Lower leg skin (tissue), 4 donors: ENCODE data around the gene GRB10. TPM values are rescaled to one million over a fixed set of nuclear protein-coding genes. Genes with fewer than 3 reads are reported as not detected.

Experiments
- DNase-seq, 2 donors: peaks; one replicate each; pipeline ENCODE4 v3.0.0-alpha.2; 2019; ENCODE audit warnings: low spot score in 2 of 2
- H3K4me3 ChIP-seq: fragments of 200-600 bp; sonication (generic); 2 replicates; pipeline ENCODE4 v1.5.1; 2017; ENCODE audit warnings: mild to moderate bottlenecking, low read depth; ENCODE audit not compliant: poor library complexity, severe bottlenecking
- POLR2A ChIP-seq, 2 donors: fragments of 450-650 bp; IDR thresholded peaks; one replicate each; pipeline ENCODE4 v1.6.1; 2016 to 2017; ENCODE audit warnings: antibody characterized with exemption in 2 of 2, mild to moderate bottlenecking in 1 of 2, moderate library complexity in 1 of 2
- WGBS, 2 donors: methylation state at CpG; one replicate each; pipeline ENCODE4 v1.1.5; 2018; 5-methylcytosine and 5-hydroxymethylcytosine counted together
- intact Hi-C: fragments of 100-400 bp; cut with DNase I; formaldehyde crosslinking; loops from one replicate; pipeline ENCODE4 v1.15.0; 2023; ENCODE audit warnings: low total_unique reads
- total RNA-seq, 4 donors: library from RNA; depleted of rRNA; stranded (reverse); fragments of >200 nt; gene quantifications; one replicate each; pipeline ENCODE4 v1.1.0, GENCODE V29; 2016
- TF ChIP-seq, protein P1 (sequence below), 3 donors: fragments of 450-650 bp; IDR thresholded peaks; one replicate each; pipeline ENCODE4 v1.5.1; 2016; ENCODE audit warnings: antibody characterized with exemption in 3 of 3, mild to moderate bottlenecking in 3 of 3, moderate library complexity in 2 of 3

GRB10 gene
- total RNA-seq, 4 donors from 2014 or later, result 6.6 to 25.7 (median 15.2) TPM

DNA sequence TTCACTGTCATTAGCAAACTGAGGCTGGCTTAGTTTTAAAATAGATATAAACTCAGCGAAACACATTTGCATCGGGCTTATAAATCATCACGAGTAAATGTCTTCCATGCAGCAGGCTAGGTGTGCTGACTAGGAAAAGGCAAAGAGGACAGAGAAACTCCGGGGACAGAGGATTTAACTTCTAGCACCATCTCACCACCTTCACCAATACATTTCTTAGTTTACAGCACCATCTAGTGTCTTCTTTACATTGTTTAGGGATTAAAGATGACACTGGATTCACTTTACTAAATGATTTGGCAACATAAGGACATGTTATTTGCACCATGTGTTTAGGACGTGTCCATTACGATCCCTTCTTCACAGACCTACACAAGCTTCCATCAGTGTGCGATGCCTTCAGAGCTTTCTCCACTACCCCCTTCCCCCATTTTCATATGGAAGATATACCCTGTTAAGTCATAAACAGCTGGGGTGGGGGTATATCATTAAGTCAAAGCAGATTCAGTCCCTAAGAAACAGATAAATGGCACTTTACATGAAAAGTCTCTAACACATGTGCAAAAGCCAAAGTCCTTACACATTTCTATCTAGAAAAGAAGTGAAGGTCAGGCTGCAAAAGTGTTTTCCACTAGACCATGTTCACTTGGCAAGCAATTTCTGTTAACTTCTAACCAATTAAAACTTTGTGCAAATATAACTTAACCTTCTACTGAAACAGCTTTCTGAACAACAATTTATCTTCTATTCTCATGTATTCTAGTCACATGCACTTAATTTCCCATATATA is 103.3 kb downstream of the GRB10 start:
- no peak overlapping the region for H3K4me3 ChIP-seq
- no peak for DNase-seq
- intact Hi-C loops, result no loop called here
- TF ChIP-seq, protein P1, sequence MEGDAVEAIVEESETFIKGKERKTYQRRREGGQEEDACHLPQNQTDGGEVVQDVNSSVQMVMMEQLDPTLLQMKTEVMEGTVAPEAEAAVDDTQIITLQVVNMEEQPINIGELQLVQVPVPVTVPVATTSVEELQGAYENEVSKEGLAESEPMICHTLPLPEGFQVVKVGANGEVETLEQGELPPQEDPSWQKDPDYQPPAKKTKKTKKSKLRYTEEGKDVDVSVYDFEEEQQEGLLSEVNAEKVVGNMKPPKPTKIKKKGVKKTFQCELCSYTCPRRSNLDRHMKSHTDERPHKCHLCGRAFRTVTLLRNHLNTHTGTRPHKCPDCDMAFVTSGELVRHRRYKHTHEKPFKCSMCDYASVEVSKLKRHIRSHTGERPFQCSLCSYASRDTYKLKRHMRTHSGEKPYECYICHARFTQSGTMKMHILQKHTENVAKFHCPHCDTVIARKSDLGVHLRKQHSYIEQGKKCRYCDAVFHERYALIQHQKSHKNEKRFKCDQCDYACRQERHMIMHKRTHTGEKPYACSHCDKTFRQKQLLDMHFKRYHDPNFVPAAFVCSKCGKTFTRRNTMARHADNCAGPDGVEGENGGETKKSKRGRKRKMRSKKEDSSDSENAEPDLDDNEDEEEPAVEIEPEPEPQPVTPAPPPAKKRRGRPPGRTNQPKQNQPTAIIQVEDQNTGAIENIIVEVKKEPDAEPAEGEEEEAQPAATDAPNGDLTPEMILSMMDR (IDR thresholded peaks at IDR 0.05), result no peak
- no peak for TF ChIP-seq POLR2A (IDR thresholded peaks at IDR 0.05)
- WGBS, 2 donors, result 33 to 38% methylated on average over 7 of the region's 7 CpGs

DNA sequence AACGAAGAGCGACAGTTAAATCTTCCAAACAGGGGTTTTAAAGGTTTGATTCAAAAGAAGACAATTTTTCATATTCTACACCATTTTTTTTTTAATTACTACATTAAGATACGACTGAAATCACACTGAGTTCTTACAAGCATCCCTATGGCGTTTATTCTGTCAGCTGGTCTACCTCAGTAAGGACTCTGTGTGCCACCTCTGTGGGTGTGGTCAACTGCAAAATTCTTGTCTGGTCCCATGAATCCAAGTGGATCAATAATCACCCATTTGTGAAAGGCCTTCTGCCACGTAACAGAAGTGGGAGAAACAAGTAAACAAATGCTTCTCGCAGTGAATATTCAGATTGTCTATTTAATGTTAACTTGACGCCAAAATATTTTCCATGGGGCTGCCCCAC is 104.1 kb downstream of the GRB10 start:
- TF ChIP-seq POLR2A (IDR thresholded peaks at IDR 0.05), result no peak
- TF ChIP-seq, protein P1 (IDR thresholded peaks at IDR 0.05), result no peak

DNA sequence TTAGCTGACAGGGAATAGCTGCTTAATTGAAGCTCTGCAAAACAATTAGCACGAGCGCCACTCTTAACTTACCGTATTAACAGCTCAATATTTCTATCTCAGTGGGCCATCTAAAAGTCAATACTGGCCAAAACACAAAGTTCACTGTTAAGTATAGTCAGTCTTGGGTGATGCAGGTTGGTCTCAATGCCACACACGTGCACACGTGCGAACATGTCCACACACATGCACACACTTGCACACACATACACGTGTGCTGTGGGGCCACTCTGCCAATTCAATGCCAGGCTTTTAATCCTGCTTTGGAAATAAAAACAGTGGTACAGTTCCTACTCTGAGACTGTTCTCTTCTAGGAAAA is 105.1 kb downstream of the GRB10 start:
- no peak for TF ChIP-seq POLR2A (IDR thresholded peaks at IDR 0.05)
- TF ChIP-seq, protein P1 (IDR thresholded peaks at IDR 0.05), result no peak
- no peak for DNase-seq
- no peak overlapping the region for H3K4me3 ChIP-seq
- 46 to 68% methylated on average over 7 of the region's 7 CpGs for WGBS, 2 donors
- intact Hi-C loops, result no loop called here

More for the DNA sequence above, 104.1 kb downstream of the GRB10 start:
- intact Hi-C loops, result no loop called here
- 81 to 91% methylated on average over 7 of the region's 7 CpGs for WGBS, 2 donors
- H3K4me3 ChIP-seq, result no peak overlapping the region
- no peak for DNase-seq

DNA sequence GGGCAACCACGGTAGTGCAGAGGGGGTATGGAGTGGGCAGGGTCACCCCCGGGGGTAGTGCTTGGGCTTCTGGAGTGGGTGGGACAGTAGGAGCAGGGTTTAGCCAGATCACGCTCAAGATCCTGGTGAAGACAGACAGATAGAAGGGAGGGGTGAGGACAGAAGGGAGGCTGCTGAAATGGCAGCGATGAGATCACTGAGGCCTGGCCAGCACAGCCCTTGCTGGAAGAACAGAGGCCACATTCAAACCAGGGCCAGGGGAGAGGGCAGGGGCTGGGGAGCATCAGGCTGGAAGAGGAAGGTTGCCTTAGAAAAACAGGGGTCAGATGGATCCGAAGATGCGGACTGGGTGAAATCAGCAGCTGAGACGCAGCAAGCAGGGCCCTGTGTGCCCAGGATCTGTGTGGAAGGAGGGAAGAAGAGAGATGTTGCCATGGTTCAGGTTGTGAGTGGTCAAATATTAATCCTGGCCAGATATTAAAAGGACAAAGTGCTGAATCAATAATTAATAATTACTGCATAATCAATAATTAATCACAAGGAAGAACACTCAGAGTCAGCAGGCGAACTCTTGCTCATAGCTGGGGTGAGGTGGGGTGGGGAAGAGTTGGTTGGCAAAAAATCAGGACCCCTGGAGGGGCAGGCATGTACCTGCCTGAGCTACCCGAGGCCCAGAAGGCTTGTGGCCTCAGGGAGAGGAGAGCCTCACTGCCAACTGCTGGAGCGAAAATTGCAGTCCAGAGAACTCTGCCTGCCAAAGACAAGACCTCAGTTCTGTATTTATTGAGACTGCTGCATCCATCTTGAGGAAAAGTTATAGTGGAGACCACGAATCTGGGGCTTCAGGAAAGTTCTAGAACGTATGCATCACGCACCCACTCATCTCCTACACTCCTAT is 105.7 kb downstream of the GRB10 start:
- H3K4me3 ChIP-seq, result no peak overlapping the region
- 60 to 73% methylated on average over 13 of the region's 13 CpGs for WGBS, 2 donors
- intact Hi-C loops, result no loop called here
- TF ChIP-seq POLR2A (IDR thresholded peaks at IDR 0.05), result no peak
- TF ChIP-seq, protein P1 (IDR thresholded peaks at IDR 0.05), result no peak
- no peak for DNase-seq

DNA sequence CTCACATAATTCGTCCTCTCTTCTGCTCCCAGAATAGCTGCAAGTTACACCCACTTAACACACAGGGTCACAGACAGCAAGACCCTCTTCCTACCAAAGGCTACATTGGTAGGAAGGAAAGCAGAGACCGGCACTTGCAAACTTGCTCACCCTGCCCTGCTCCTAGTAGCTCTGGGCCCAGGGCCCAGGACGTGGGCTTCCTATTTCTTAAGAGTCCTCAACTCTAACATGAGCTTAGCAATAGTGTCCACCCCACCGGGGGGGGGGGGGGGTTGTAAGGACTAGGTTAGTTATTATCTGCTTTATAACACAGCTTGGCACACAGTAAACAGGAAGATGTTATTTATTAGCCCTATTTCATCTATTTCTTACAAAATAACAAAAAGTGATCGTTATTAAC is 106.6 kb downstream of the GRB10 start:
- 72 to 74% methylated on average over 5 of the region's 5 CpGs for WGBS, 2 donors

More for the DNA sequence above, 106.6 kb downstream of the GRB10 start:
- intact Hi-C loops, result no loop called here
- DNase-seq, result no peak
- TF ChIP-seq, protein P1 (IDR thresholded peaks at IDR 0.05), result no peak
- no peak for TF ChIP-seq POLR2A (IDR thresholded peaks at IDR 0.05)
- H3K4me3 ChIP-seq, result no peak overlapping the region
